ENCODE data around the gene ALOXE3.

The ALOXE3 gene

GRCh38 chr17:8154608-8155155 lies 36.4 kb upstream of the ALOXE3 start:
- no peak for DNase-seq

- DNase-seq: peak; percentile 65 to 99 (median 96)
Observed at GRCh38 chr17:8153957-8154607, 35.8 kb upstream of the ALOXE3 start.

- peak in 54 of 58 donors; percentile 19 to 90 (median 64) for DNase-seq
Observed at GRCh38 chr17:8153525-8153956, 35.2 kb upstream of the ALOXE3 start.

- DNase-seq: no peak
Observed at GRCh38 chr17:8153031-8153451, 34.7 kb upstream of the ALOXE3 start.

GRCh38 chr17:8152112-8152775 lies 33.9 kb upstream of the ALOXE3 start, which contains the start of gene PER1:
PER1 (minus strand) TSS chr17:8152404; CDS start chr17:8150706, 1,698 bp downstream.
- peak; percentile 70 to 98 (median 94) for DNase-seq

GRCh38 chr17:8151641-8152111 lies 33.4 kb upstream of the ALOXE3 start:
- DNase-seq: peak in 53 of 58 donors; percentile 33 to 79 (median 65)

- DNase-seq: peak; percentile 36 to 93 (median 82)
Observed at GRCh38 chr17:8151120-8151640, 32.9 kb upstream of the ALOXE3 start.

- no peak for DNase-seq
Observed at GRCh38 chr17:8150194-8151119, 32.1 kb upstream of the ALOXE3 start.

- DNase-seq: no peak
Observed at GRCh38 chr17:8149419-8150193, 31.3 kb upstream of the ALOXE3 start.

GRCh38 chr17:8148560-8148959 lies 30.2 kb upstream of the ALOXE3 start:
- DNase-seq: no peak

- DNase-seq: no peak
Observed at GRCh38 chr17:8147805-8148404, 29.6 kb upstream of the ALOXE3 start.

GRCh38 chr17:8147141-8147804 lies 29.0 kb upstream of the ALOXE3 start:
- no peak for DNase-seq

- no peak for DNase-seq
Observed at GRCh38 chr17:8146381-8147140, 28.2 kb upstream of the ALOXE3 start.

- no peak for DNase-seq
Observed at GRCh38 chr17:8145811-8146210, 27.5 kb upstream of the ALOXE3 start.

- DNase-seq: no peak
Observed at GRCh38 chr17:8144401-8145231, 26.3 kb upstream of the ALOXE3 start.

- DNase-seq: no peak
Observed at GRCh38 chr17:8143581-8144400, 25.5 kb upstream of the ALOXE3 start.
